B cell (primary cell): ENCODE results near the gene DNM1. TPM values are rescaled to one million over a fixed set of nuclear protein-coding genes. Genes with fewer than 3 reads are reported as not detected.

Experiments
- ATAC-seq: fragments of 200-7000 bp; cut with Tn5 transposase; one replicate; pipeline ENCODE4 v1.10.0; 2021; ENCODE audit warnings: low read depth, mild to moderate bottlenecking, moderate number of reproducible peaks, moderate library complexity
- CTCF ChIA-PET: fragments of 350-600 bp; sonication (Branson Sonifier 250); formaldehyde crosslinking; loops from one replicate; lab custom pipeline; 2021; ENCODE audit warnings: antibody characterized with exemption, inconsistent platforms; lab: Charles Lee
- POLR2A ChIA-PET: fragments of 350-600 bp; sonication (Branson Sonifier 250); formaldehyde crosslinking; loops from one replicate; lab custom pipeline; 2021; ENCODE audit warnings: antibody characterized with exemption; lab: Charles Lee
- DNase-seq: peaks from one replicate; pipeline ENCODE4 v3.0.0; 2013
- H2AFZ ChIP-seq: 2 replicates; pipeline ENCODE4 v1.6.1; 2012; ENCODE audit warnings: mild to moderate bottlenecking, low read depth, low read length; ENCODE audit not compliant: insufficient read depth, poor library complexity, severe bottlenecking
- H3K27ac ChIP-seq, 2 donors: 1 replicate in 1 of 2; 2 replicates in 1 of 2; pipeline ENCODE4 v1.5.1; 2012 to 2013; ENCODE audit warnings: low read length in 2 of 2, mild to moderate bottlenecking in 2 of 2, moderate library complexity in 1 of 2
- H3K27me3 ChIP-seq, 4 experiments: fragments of 200-600 bp in 1 of 4; sonication (generic) in 1 of 4; replicated peaks in 1 of 4; 1 replicate in 2 of 4; 2 replicates in 2 of 4; pipeline versions ENCODE4 v1.6.1 to v1.7.0; 2013 to 2016; ENCODE audit warnings: low read length in 3 of 4, mild to moderate bottlenecking in 2 of 4, mixed read lengths in 1 of 4, moderate library complexity in 1 of 4; ENCODE audit not compliant: insufficient read depth in 4 of 4, control insufficient read depth in 3 of 4; ENCODE audit errors: control extremely low read depth in 1 of 4
- H3K36me3 ChIP-seq, 2 experiments: replicated peaks in 1 of 2; 1 replicate in 1 of 2; 2 replicates in 1 of 2; pipeline versions ENCODE4 v1.6.1 to v1.7.1; 2013; ENCODE audit warnings: low read length in 1 of 2; ENCODE audit not compliant: insufficient read depth in 2 of 2, control insufficient read depth in 1 of 2; ENCODE audit errors: control extremely low read depth in 1 of 2, extremely low read depth in 1 of 2
- H3K4me1 ChIP-seq, 2 donors: fragments of 200-600 bp in 1 of 2; sonication (generic) in 1 of 2; 1 replicate in 1 of 2; 2 replicates in 1 of 2; pipeline versions ENCODE4 v1.5.1 to v1.6.1; 2013 to 2017; ENCODE audit warnings: low read length in 2 of 2; ENCODE audit not compliant: control insufficient read depth in 2 of 2, insufficient read depth in 2 of 2
- H3K4me2 ChIP-seq: replicated peaks from 2 replicates; pipeline ENCODE3; 2012; ENCODE audit warnings: mild to moderate bottlenecking, low read depth, low read length; ENCODE audit not compliant: poor library complexity, severe bottlenecking
- H3K4me3 ChIP-seq, 5 experiments: fragments of 200-600 bp in 1 of 5; sonication (generic) in 1 of 5; 1 replicate in 3 of 5; 2 replicates in 2 of 5; pipeline versions ENCODE4 v1.5.1 to v1.7.0; 2011 to 2016; ENCODE audit warnings: low read length in 4 of 5, mild to moderate bottlenecking in 4 of 5, low read depth in 2 of 5, control low read depth in 1 of 5, moderate library complexity in 1 of 5; ENCODE audit not compliant: insufficient read depth in 1 of 5; ENCODE audit errors: control extremely low read depth in 1 of 5, extremely low read depth in 1 of 5
- H3K79me2 ChIP-seq: fragments of 200-600 bp; sonication (generic); one replicate; pipeline ENCODE4 v1.6.0; 2016; ENCODE audit warnings: low read length; ENCODE audit not compliant: control insufficient read depth, insufficient read depth
- H3K9ac ChIP-seq: fragments of 200-600 bp; sonication (generic); 2 replicates; pipeline ENCODE4 v1.6.1; 2017; ENCODE audit warnings: mild to moderate bottlenecking, low read length, moderate library complexity
- H3K9me3 ChIP-seq, 3 donors: one replicate each; pipeline versions ENCODE4 v1.6.1 to v1.7.1; 2013; ENCODE audit warnings: low read length in 2 of 3; ENCODE audit not compliant: control insufficient read depth in 2 of 3, insufficient read depth in 1 of 3; ENCODE audit errors: control extremely low read depth in 1 of 3
- H4K20me1 ChIP-seq: 2 replicates; pipeline ENCODE4 v1.6.0; 2012; ENCODE audit warnings: mild to moderate bottlenecking, low read length; ENCODE audit not compliant: insufficient read depth, control insufficient read depth, poor library complexity, severe bottlenecking
- H3K27ac Mint-ChIP-seq: one replicate; pipeline ENCODE4 v1.8.0; 2021; ENCODE audit warnings: mixed read lengths
- H3K27me3 Mint-ChIP-seq: one replicate; pipeline ENCODE4 v1.8.0; 2021; ENCODE audit warnings: mixed read lengths
- H3K4me1 Mint-ChIP-seq: one replicate; pipeline ENCODE4 v1.8.0; 2021; ENCODE audit warnings: mixed read lengths
- H3K4me3 Mint-ChIP-seq: one replicate; pipeline ENCODE4 v1.8.0; 2021; ENCODE audit warnings: mixed read lengths
- H3K9me3 Mint-ChIP-seq: one replicate; pipeline ENCODE4 v1.8.0; 2022; ENCODE audit warnings: mixed read lengths; ENCODE audit not compliant: insufficient read depth
- EZH2 ChIP-seq: IDR thresholded peaks from 2 replicates; pipeline ENCODE4 v1.6.1; 2012; ENCODE audit warnings: borderline replicate concordance, low read depth, mild to moderate bottlenecking, moderate library complexity, low read length; ENCODE audit not compliant: insufficient read depth, poor library complexity, severe bottlenecking
- WGBS: methylation state at CpG from one replicate; pipeline ENCODE4 v1.1.5; 2013; ENCODE audit warnings: missing lambda C conversion rate; ENCODE audit not compliant: insufficient coverage; 5-methylcytosine and 5-hydroxymethylcytosine counted together
- intact Hi-C: fragments of 100-400 bp; cut with micrococcal nuclease; formaldehyde crosslinking; loops from one replicate; pipeline ENCODE4 v1.10.0; 2022
- polyA plus RNA-seq: library from polyadenylated mRNA; depleted of rRNA; stranded (reverse); fragments of >200 nt; gene quantifications from 2 replicates; pipeline ENCODE4 v1.2.3, GENCODE V29; 2012
- total RNA-seq, 2 donors: library from RNA; stranded (reverse); fragments of 120-200 nt in 1 of 2; gene quantifications; 1 replicate in 1 of 2; 2 replicates in 1 of 2; pipeline versions ENCODE4 v1.2.3 to v1.2.4, GENCODE V29; 2013 to 2022
- TF ChIP-seq, protein P1 (sequence below): fragments of 200-600 bp; IDR thresholded peaks from one replicate; pipeline ENCODE4 v1.8.0; 2022; ENCODE audit warnings: antibody characterized with exemption, mild to moderate bottlenecking

DNM1 gene
- total and polyA plus RNA-seq, 2 donors (not counting 1 experiment from before 2014, with no cell fraction given), result 0.63 to 1.3 TPM

DNA sequence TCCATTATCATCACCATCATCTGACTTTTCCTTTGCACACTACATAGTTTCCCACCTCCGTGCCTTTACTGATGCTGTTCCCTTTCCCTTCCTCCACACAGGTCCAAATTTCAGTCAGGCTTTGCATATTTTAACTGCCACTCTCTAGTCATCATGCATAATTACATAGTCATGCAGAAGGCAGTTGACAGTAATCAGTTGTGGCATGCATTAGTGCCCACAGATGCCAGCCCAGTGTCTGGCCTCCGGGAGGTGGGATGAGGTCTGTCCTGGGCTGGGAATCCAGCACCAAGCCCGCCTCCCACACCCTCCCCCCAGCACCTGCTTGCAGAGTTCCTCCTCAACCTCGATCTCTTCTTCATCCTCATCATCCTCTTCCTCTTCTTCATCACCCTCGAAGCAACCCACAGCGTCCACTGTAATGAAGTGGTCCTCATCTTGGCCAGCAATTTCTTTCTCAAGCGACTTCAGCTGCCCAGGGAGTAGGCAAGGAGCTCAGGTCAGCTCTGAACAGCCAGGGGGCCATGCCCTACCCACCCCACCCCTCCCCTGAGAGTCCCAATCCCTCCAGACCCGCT is 34.4 kb upstream of the DNM1 start:
- no peaks in the 10 kb centered on the region for H3K27me3 ChIP-seq
- H3K4me2 ChIP-seq, result no peak overlapping the region
- Mint-ChIP-seq H3K27ac (no peak overlapping the region), H3K4me3 (no peak overlapping the region), H3K27me3 (no peaks in the 10 kb centered on the region), H3K4me1 (no peaks in the 10 kb centered on the region), H3K9me3 (no peaks in the 10 kb centered on the region)
- WGBS, result 92% methylated on average over 7 of the region's 8 CpGs
- intact Hi-C loops, result no loop called here
- no peak overlapping the region for H2AFZ ChIP-seq
- H3K4me1 ChIP-seq, result no peaks in the 10 kb centered on the region
- H3K9ac ChIP-seq, result no peak overlapping the region
- CTCF ChIA-PET, result interaction anchor here (0.8 kb wide), 1 partner anchor 173 kb away, joined by 3 read pairs; no protein-coding TSS in a partner anchor
- no peak overlapping the region for H3K4me3 ChIP-seq
- POLR2A ChIA-PET, result no interaction called here
- no peak for DNase-seq
- TF ChIP-seq, protein P1, sequence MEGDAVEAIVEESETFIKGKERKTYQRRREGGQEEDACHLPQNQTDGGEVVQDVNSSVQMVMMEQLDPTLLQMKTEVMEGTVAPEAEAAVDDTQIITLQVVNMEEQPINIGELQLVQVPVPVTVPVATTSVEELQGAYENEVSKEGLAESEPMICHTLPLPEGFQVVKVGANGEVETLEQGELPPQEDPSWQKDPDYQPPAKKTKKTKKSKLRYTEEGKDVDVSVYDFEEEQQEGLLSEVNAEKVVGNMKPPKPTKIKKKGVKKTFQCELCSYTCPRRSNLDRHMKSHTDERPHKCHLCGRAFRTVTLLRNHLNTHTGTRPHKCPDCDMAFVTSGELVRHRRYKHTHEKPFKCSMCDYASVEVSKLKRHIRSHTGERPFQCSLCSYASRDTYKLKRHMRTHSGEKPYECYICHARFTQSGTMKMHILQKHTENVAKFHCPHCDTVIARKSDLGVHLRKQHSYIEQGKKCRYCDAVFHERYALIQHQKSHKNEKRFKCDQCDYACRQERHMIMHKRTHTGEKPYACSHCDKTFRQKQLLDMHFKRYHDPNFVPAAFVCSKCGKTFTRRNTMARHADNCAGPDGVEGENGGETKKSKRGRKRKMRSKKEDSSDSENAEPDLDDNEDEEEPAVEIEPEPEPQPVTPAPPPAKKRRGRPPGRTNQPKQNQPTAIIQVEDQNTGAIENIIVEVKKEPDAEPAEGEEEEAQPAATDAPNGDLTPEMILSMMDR, result no peak
- TF ChIP-seq EZH2, result no peak
- H3K27ac ChIP-seq, result no peak overlapping the region
- peaks cover 9% of the 10 kb centered on the region for H3K79me2 ChIP-seq
- no peaks in the 10 kb centered on the region for H4K20me1 ChIP-seq
- no peak for ATAC-seq
- H3K36me3 ChIP-seq, result peaks cover 6 to 50% of the 10 kb centered on the region in 2 experiments
- H3K9me3 ChIP-seq, result no peaks in the 10 kb centered on the region

DNA sequence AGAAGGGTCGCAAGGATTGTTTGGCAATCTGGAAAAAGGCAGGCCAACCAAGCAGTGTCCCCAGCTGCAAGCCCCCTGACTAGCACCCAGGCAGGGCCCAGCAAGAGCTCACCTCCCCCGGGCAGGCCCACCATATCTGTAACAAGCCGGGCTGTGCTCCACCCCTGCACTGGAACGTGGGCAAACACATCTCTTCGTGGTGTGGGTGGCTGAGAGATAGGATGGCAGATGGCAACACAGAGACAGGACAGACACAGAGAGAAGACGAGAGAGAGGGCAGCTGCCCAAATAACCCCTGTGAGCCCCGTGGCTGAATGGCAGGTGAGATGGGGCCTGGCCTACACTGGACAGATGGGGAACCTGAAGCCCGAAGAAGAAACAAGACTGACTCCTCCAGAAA is 33.7 kb upstream of the DNM1 start:
- no peaks in the 10 kb centered on the region for H3K27me3 ChIP-seq
- no peaks in the 10 kb centered on the region for H3K4me1 ChIP-seq
- CTCF ChIA-PET, result interaction anchor here (0.8 kb wide), 1 partner anchor 172 kb away, joined by 3 read pairs; no protein-coding TSS in a partner anchor
- H3K4me1 Mint-ChIP-seq, result no peaks in the 10 kb centered on the region
- WGBS, result 97% methylated on average over 8 of the region's 8 CpGs
- no peak overlapping the region for H3K4me3 ChIP-seq
- DNase-seq (no peak), ATAC-seq (no peak)
- peaks cover 6 to 45% of the 10 kb centered on the region in 2 experiments for H3K36me3 ChIP-seq
- POLR2A ChIA-PET, result interaction anchor here (0.9 kb wide), 1 partner anchor 8 kb away, joined by 3 read pairs; no protein-coding TSS in a partner anchor
- no peak overlapping the region for H3K27ac ChIP-seq
- no peaks in the 10 kb centered on the region for H4K20me1 ChIP-seq
- TF ChIP-seq EZH2, result no peak
- TF ChIP-seq, protein P1, result no peak
- no peaks in the 10 kb centered on the region for H3K27me3 Mint-ChIP-seq
- no peaks in the 10 kb centered on the region for H3K9me3 ChIP-seq
- H3K9ac ChIP-seq, result no peak overlapping the region
- intact Hi-C loops, result no loop called here
- H3K4me2 ChIP-seq, result no peak overlapping the region
- peaks cover 6% of the 10 kb centered on the region for H3K79me2 ChIP-seq
- no peaks in the 10 kb centered on the region for H3K9me3 Mint-ChIP-seq
- H3K27ac Mint-ChIP-seq, result no peak overlapping the region
- no peak overlapping the region for H2AFZ ChIP-seq
- no peak overlapping the region for H3K4me3 Mint-ChIP-seq
